Kidney (tissue), 14 donors: ENCODE data around the gene RETREG3. TPM values are rescaled to one million over a fixed set of nuclear protein-coding genes. Genes with fewer than 3 reads are reported as not detected.
"Not testable (repeated sequence)": the region's sequence is repeated elsewhere in the genome, so short reads cannot be mapped to it uniquely, and the experiment has no call there.

Experiments used
- DNase-seq, 5 donors: peaks; one replicate each; pipeline ENCODE4 v3.0.0-alpha.2; 2013 to 2020
- FAIRE-seq: peaks from 2 replicates; lab custom pipeline; 2012; peaks lifted over from hg19 to GRCh38; lab: Jason Lieb, UNC
- H3K27ac ChIP-seq, 2 donors: one replicate each; pipeline ENCODE4 v1.7.0; 2013; ENCODE audit warnings: low read depth in 2 of 2, low read length in 2 of 2, inconsistent platforms in 1 of 2
- H3K27me3 ChIP-seq: one replicate; pipeline ENCODE4 v1.7.1; 2013; ENCODE audit warnings: low read length, inconsistent platforms; ENCODE audit not compliant: control insufficient read depth, insufficient read depth
- H3K36me3 ChIP-seq, 3 donors: one replicate each; pipeline versions ENCODE4 v1.7.0 to v1.7.1; 2013; ENCODE audit warnings: low read length in 3 of 3, control low read depth in 1 of 3, inconsistent platforms in 1 of 3; ENCODE audit not compliant: insufficient read depth in 3 of 3, control insufficient read depth in 2 of 3
- H3K4me1 ChIP-seq, 3 donors: one replicate each; pipeline versions ENCODE4 v1.7.0 to v1.7.1; 2013; ENCODE audit warnings: low read length in 3 of 3, inconsistent platforms in 1 of 3, low read depth in 1 of 3; ENCODE audit not compliant: control insufficient read depth in 2 of 3, insufficient read depth in 2 of 3
- H3K4me3 ChIP-seq, 3 donors: one replicate each; pipeline versions ENCODE4 v1.7.0 to v1.8.1; 2013; ENCODE audit warnings: low read length in 3 of 3, control low read depth in 1 of 3, inconsistent platforms in 1 of 3
- H3K9ac ChIP-seq, 3 donors: one replicate each; pipeline versions ENCODE4 v1.7.0 to v1.7.1; 2013; ENCODE audit warnings: low read length in 3 of 3, control low read depth in 1 of 3, inconsistent platforms in 1 of 3
- H3K9me3 ChIP-seq, 3 donors: one replicate each; pipeline versions ENCODE4 v1.7.0 to v1.7.1; 2013; ENCODE audit warnings: low read length in 3 of 3, control low read depth in 1 of 3, inconsistent platforms in 1 of 3; ENCODE audit not compliant: control insufficient read depth in 2 of 3, insufficient read depth in 1 of 3
- intact Hi-C: fragments of 100-400 bp; cut with DNase I; formaldehyde crosslinking; loops from one replicate; pipeline ENCODE4 v1.11.1; 2022
- polyA plus RNA-seq: library from polyadenylated mRNA; stranded (reverse); fragments of 350-450 nt; fragmentation: Illumina TruSeq; extraction: RNeasy Lipid Tissue Mini Kit (QIAGEN cat#74804); gene quantifications from one replicate; pipeline ENCODE4 v1.2.3, GENCODE V29; 2014; ENCODE audit warnings: low read depth, low replicate concordance; ENCODE audit not compliant: insufficient read depth
- total RNA-seq: library from RNA; stranded (reverse); fragmentation: NEBNext Ultra II Directional; extraction: Animal tissue kit (Norgen Biotek cat#: 25700); gene quantifications from one replicate; pipeline ENCODE4 v1.2.1, GENCODE V29; 2021
- TF ChIP-seq, protein P1 (sequence below): IDR thresholded peaks from 3 replicates; pipeline ENCODE4 v1.5.1; 2012; ENCODE audit warnings: mild to moderate bottlenecking, moderate library complexity, borderline replicate concordance; ENCODE audit not compliant: insufficient read depth; ENCODE audit errors: extremely low read depth
- donor health status: control.
- donor health status: control.
- donor health status: control.
- donor health status: control.
- donor health status: control.
- donor health status: DM: yes; HTN: yes; CAD: no.
- donor health status: Normal renal cell carcinoma (clear cell type).

The RETREG3 gene
- total and polyA plus RNA-seq, 2 donors from 2014 or later: 22.6 to 69.5 TPM

- no peaks in the 10 kb centered on the region for H3K9me3 ChIP-seq
- FAIRE-seq (no peak), DNase-seq (peak in 1 of 5 donors; percentile 71)
- TF ChIP-seq, protein P1, sequence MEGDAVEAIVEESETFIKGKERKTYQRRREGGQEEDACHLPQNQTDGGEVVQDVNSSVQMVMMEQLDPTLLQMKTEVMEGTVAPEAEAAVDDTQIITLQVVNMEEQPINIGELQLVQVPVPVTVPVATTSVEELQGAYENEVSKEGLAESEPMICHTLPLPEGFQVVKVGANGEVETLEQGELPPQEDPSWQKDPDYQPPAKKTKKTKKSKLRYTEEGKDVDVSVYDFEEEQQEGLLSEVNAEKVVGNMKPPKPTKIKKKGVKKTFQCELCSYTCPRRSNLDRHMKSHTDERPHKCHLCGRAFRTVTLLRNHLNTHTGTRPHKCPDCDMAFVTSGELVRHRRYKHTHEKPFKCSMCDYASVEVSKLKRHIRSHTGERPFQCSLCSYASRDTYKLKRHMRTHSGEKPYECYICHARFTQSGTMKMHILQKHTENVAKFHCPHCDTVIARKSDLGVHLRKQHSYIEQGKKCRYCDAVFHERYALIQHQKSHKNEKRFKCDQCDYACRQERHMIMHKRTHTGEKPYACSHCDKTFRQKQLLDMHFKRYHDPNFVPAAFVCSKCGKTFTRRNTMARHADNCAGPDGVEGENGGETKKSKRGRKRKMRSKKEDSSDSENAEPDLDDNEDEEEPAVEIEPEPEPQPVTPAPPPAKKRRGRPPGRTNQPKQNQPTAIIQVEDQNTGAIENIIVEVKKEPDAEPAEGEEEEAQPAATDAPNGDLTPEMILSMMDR: no peak
- H3K27ac ChIP-seq: no peak overlapping the region
- peaks cover 0 to 2% (median 0%) of the 10 kb centered on the region in 3 donors for H3K4me1 ChIP-seq
- no peaks in the 10 kb centered on the region for H3K27me3 ChIP-seq
- H3K4me3 ChIP-seq: no peak overlapping the region
- intact Hi-C loops: no loop called here
- peaks cover 2 to 25% (median 19%) of the 10 kb centered on the region in 3 donors for H3K36me3 ChIP-seq
- no peak overlapping the region for H3K9ac ChIP-seq
These were observed 4.6 kb upstream of the RETREG3 start for GRCh38 chr17:42613699-42614295.

DNA sequence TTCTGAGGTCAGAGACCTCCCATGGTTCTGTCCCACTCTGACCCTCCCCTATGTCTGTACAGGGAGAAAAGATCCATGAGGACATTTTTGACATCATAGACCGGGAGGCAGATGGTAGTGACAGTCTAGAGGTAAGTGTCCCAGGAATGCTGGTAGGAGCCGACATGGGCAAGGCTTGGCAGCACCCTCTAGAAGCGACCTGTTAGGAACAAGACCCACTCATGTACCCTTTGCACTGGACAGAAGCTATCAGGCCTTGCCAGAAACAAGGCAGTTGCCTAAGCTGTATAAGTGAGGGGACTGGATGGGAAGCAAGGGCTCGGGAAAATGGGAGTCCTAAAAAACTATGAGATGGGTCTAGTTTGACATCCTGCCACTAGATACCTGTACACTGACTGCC, 2.8 kb upstream of the RETREG3 start:
- TF ChIP-seq, protein P1: no peak
- Histone ChIP-seq H3K9ac (no peak overlapping the region), H3K4me1 (peaks cover 0 to 8% (median 6%) of the 10 kb centered on the region in 3 donors), H3K9me3 (no peaks in the 10 kb centered on the region), H3K27ac (no peak overlapping the region), H3K4me3 (no peak overlapping the region), H3K36me3 (peaks cover 2 to 25% (median 19%) of the 10 kb centered on the region in 3 donors), H3K27me3 (no peaks in the 10 kb centered on the region)
- DNase-seq (no peak), FAIRE-seq (no peak)
- intact Hi-C loops: no loop called here

DNA sequence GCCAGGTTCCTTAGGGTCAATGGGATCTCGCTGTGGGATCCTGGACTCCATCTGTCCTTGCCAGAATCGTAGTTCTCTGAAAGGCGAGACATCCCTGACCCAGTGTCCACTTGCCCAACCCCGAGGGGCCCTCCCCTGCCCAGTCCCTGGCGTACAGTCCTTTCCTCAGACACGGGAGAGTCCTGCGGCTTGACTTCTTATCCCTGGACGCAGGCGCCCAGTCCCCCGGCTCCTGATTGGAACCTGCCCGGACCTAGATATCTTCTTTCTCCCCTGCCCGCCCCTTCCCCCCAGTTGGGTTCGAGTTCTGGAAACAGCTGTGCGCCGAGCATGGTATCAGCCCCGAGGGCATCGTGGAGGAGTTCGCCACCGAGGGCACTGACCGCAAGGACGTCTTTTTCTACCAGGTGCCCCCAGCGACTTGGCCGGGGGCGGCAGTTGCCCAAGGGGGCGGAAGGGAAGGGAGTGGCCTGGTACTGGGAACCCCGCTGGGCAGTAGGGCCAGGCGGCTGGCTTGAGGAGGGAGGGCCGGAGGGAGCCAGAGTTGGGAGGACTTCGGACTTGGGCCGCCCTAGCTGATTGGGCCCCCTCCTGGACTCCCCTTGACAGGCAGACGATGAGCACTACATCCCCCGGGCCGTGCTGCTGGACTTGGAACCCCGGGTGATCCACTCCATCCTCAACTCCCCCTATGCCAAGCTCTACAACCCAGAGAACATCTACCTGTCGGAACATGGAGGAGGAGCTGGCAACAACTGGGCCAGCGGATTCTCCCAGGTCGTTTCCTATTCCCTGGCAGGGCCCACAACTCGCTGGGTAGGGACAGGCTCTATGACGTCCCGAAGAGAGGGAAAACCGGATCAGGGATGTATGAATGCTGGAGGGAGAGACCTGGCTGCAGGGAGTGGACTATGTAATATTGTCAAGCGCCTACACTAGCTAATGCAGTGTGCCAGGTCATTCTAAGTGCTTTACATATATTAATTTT, 934 bp upstream of the RETREG3 start:
- H3K27me3 ChIP-seq, H3K9me3 ChIP-seq, intact Hi-C loops, H3K4me1 ChIP-seq, FAIRE-seq: not testable (repeated sequence)
- Histone ChIP-seq H3K9ac (peak overlapping the region; percentile 68 to 74 (median 73)), H3K4me3 (peak overlapping the region; percentile 75 to 93 (median 91)), H3K36me3 (peaks cover 2 to 22% (median 14%) of the 10 kb centered on the region in 3 donors), H3K27ac (peak overlapping the region; percentile 8 to 51)
- peak in 2 of 5 donors; percentile 60 to 87 for DNase-seq
